HG02885 (cell line): ENCODE data around the gene VRTN.
"Not testable (repeated sequence)": the region's sequence is repeated elsewhere in the genome, so short reads cannot be mapped to it uniquely, and the experiment has no call there.

ENCODE experiments used
- ATAC-seq: cut with Tn5 transposase; IDR thresholded peaks from one replicate; pipeline ENCODE4 v1.9.1; 2021; ENCODE audit warnings: mild to moderate bottlenecking; ENCODE audit not compliant: unreplicated experiment, poor library complexity

The VRTN gene

DNA sequence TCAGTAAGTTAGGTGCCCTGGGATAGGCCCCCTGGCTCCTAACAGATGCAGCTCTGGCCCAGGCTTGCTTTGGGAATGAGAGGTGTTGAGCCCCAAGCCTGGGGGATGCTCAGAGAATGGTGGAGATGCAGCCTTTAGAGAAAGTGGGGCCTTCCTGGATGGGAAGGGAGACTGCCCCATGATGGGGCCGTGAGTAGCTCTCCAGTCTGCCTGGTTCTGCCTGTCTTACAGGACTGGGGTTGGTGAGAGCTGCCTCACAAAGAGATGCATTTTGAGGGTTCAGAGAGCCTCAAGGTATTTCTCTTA, 523 bp upstream of the VRTN start:
- no peak for ATAC-seq

- ATAC-seq: no peak
Measured at GRCh38 chr14:74348735-74349463, 628 bp downstream of the VRTN start.

DNA sequence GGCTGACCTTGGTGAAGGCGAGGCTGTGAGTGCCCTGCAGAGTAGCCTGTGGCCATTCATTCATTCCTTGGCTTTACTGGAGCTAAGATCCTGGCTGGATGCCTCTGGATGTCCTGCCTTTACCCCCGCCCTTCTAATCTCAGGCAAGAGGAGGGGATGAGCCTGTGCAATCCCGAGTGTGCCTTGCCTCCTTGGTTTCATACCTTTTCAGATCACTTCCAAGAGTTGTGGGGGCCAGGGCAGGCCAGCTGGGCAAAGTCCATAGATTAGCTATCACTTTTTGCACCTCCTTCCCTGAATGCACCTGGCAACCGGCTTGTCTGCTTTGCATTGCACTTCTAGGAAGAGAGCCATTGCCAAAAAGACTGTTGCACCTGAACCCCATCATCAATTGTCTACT, 1.5 kb downstream of the VRTN start:
- no peak for ATAC-seq

DNA sequence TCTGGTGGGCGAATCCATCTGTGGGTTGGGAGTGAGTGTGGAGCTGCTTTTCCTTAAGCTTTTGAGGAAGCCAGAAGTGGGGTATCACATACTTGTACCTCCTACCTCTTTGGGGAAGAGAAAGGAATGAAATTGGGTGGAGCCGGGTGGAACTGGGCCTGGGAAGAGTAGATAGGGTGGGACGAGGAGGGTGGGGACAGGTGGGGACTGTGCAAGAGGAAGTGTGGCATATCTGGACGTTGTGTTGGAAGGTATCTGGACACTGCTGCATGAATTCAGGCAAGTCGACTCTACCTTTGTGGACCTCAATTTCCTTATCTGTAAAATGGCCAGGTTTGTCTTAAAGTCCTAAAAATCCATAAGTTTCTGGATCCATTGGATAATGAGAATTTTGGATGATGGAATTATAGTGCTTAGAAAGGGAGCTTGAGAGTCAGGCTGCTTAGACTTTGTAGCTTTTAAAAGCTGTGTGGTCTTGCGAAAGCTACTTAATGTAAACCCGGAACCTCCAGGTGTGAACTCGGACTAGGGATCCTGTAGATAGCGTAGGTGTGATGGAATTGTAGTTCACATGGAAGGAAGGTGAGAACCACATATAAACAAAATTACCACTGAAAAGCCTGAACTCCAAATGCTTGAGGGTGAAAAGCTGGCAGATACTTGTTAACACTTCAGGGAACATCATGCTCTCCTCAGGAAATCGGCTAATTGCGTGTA, 2.1 kb downstream of the VRTN start:
- no peak for ATAC-seq

GRCh38 chr14:74350928-74351323, 2.7 kb downstream of the VRTN start:
- no peak for ATAC-seq

DNA sequence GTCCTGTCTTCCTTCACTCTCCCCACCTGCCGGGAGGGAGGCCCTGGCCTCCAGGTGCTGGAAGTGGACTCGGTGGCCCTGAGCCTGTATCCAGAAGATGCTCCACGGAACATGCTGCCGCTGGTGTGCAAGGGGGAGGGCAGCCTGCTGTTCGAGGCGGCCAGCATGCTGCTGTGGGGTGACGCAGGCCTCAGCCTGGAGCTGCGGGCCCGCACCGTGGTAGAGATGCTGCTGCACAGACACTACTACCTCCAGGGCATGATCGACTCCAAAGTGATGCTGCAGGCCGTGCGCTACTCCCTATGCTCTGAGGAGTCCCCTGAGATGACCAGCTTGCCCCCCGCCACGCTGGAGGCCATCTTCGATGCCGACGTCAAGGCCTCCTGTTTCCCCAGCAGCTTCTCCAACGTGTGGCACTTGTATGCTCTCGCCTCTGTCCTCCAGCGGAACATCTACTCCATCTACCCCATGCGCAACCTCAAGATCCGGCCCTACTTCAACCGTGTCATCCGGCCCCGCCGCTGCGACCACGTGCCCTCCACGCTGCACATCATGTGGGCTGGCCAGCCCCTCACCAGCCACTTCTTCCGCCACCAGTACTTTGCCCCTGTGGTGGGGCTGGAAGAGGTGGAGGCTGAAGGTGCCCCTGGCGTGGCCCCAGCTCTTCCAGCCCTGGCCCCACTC, 8.8 kb downstream of the VRTN start:
- no peak for ATAC-seq

- no peak for ATAC-seq
Measured at GRCh38 chr14:74357585-74357984, 9.3 kb downstream of the VRTN start.

DNA sequence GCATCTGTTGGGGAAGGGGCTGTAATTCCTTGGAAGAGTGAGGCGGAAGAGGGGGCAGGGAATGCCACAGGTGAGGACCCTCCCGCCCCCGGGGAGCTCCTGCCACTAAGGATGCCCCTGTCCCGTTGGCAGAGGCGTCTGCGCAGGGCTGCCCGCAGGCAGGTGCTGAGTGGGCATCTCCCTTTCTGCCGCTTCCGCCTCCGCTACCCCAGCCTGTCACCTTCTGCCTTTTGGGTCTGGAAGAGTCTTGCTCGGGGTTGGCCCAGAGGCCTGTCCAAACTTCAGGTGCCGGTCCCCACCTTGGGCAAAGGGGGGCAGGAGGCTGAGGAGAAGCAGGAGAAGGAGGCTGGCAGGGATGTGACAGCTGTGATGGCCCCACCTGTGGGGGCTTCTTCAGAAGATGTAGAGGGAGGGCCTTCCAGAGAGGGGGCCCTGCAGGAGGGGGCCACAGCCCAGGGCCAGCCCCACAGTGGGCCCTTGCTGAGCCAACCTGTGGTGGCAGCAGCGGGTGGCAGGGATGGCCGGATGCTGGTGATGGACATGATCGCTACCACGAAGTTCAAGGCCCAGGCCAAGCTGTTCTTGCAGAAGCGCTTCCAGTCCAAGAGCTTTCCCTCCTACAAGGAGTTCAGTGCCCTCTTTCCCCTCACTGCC, 10.0 kb downstream of the VRTN start:
- no peak for ATAC-seq

- ATAC-seq: no peak
Measured at GRCh38 chr14:74360163-74360562, 11.9 kb downstream of the VRTN start.

GRCh38 chr14:74362361-74362915, 14.2 kb downstream of the VRTN start:
- ATAC-seq: no peak

GRCh38 chr14:74364271-74364880, 16.1 kb downstream of the VRTN start:
- ATAC-seq: no peak

DNA sequence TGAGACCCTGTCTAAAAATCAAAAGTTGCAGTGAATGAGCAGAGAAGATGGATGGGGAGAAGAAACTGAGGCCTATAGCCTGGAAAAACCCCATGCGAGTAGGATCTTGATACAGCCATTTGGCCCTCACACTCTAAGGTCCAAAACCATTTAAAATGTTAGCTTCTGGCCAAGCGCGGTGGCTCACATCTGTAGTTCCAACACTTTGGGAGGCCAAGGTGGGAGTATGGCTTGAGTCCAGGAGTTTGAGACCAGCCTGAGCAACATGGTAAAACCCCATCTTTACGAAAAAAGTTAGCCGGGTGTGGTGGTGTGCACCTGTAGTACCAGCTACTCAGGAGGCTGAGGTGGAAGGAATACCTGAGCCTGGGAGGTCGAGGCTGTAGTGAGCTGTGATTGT, 19.8 kb downstream of the VRTN start:
- no peak for ATAC-seq

GRCh38 chr14:74368441-74368840, 20.2 kb downstream of the VRTN start:
- no peak for ATAC-seq

- no peak for ATAC-seq
Measured at GRCh38 chr14:74377976-74378690, 29.9 kb downstream of the VRTN start.

GRCh38 chr14:74380172-74380571, 31.9 kb downstream of the VRTN start:
- ATAC-seq: no peak

DNA sequence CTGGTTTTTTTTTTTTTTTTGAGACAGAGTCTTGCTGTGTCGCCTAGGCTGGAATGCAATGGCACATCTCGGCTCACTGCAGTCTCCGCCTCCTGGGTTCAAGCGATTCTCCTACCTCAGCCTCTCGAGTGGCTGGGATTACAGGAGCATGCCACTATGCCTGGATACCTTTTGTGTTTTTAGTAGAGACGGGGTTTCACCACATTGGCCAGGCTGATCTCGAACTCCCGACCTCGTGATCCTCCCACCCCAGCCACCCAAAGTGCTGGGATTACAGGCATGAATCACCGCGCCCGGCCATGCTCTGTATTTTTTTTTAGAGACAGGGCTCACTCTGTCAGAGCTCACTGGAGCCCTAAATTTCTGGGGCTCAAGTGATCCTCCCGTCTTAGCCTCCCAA, 32.6 kb downstream of the VRTN start:
- no peak for ATAC-seq

DNA sequence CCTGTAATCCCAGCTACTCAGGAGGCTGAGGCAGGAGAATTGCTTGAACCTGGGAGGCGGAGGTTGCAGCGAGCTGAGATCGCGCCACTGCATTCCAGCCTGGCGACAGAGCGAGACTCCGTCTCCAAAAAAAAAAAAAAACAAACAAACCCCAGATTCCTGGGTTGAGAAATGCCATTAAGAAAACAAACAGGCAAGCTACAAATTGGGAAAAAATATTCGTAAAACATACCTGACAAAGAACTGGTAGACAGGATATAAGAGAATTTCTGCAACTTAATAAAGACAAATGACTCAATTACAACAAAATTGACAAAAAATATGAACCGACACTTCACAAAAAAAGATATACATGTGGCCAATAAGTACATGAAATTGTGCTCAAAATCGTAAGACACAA, 33.3 kb downstream of the VRTN start:
- not testable (repeated sequence) for ATAC-seq

GRCh38 chr14:74382231-74382630, 34.0 kb downstream of the VRTN start:
- ATAC-seq: no peak

DNA sequence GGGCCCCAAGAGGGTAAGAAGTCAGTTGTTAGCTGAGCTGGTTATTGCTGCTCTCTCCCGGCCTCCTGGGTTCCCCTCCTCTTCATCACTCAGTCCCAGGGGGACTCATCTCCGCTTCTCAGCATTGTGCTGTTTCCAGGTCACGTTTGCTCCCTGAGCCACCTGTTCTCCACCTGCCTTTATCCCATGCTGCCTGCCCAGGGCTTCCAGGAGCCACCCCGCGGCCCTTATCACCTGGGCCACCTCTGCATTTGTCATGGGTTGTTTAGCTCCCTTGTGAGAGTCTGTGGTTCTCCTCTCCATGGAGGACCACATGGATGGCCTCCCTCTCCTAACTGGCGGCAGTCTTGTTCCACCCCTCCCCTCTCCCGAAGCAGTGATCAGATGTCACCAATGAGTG, 41.7 kb downstream of the VRTN start:
- ATAC-seq: no peak

DNA sequence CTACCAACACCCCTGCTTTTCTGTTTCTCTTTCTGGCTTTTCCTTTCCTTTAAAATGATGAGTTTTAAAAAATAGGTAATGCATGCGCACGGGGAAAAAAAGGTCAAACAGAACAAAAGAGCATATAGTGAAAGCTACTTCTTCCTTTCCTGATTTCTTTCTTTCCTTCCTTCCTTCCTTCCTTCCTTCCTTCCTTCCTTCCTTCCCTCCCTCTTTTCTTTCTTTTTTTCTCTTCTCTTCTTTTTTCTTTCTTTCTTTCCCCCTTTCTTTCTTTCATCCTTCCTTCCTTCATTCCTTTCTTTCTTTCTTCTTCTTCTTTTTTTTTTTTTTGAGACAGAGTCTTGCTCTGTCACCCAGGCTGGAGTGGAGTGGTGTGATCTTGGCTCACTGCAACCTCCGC, 42.2 kb downstream of the VRTN start:
- not testable (repeated sequence) for ATAC-seq
